ENCODE measurements around the gene GP1BB. TPM values are rescaled to one million over a fixed set of nuclear protein-coding genes. Genes with fewer than 3 reads are reported as not detected.

Gene GP1BB
- total RNA-seq, 3 donors from 2014 or later (not counting 1 experiment from before 2014, with no cell fraction given), result 0.39 to 7.8 (median 4.2) TPM

DNA sequence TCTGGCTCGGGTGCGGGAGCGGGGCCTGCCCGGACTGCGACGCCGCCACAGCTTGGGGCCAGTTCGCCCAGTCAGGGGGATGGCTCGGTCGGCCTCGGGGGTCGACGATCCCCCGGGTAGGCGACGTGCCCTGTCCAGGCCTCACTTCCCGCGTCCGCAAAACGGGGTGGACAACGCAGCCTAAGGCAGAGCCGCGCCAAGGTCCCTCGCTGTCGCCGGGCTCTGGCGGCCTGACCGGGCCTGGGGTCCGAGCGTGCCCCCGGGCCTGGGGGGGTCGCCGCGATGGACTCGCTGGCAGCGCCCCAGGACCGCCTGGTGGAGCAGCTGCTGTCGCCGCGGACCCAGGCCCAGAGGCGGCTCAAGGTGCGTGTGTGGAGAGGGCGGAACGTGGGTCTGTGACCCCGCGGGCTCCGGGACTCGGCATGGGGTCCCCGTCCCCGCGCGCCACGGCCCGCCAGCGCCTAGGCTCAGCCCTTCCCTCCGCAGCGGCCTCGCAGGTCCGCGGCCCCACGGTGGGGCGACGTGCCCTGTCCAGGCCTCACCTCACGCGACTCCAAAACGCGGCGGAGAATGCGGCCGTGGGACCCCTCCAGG, 4.8 kb upstream of the GP1BB start:
- no peak overlapping the region for H3K27ac Mint-ChIP-seq
- Histone ChIP-seq H3K4me3 (ENCODE audit: low read length) (peak overlapping the region; percentile 18), H3K27me3 (ENCODE audit: control insufficient read depth, insufficient read depth, low read length) (peaks cover 32% of the 10 kb centered on the region), H3K36me3 (ENCODE audit: control insufficient read depth, insufficient read depth, low read length) (no peaks in the 10 kb centered on the region), H3K4me1 (ENCODE audit: control insufficient read depth, insufficient read depth, low read length) (peaks cover 24% of the 10 kb centered on the region), H3K27ac (ENCODE audit: low read length) (no peak overlapping the region), H3K9me3 (ENCODE audit: control insufficient read depth, insufficient read depth, low read length) (no peaks in the 10 kb centered on the region)
- H3K9me3 Mint-ChIP-seq, result no peaks in the 10 kb centered on the region
- no peaks in the 10 kb centered on the region for H3K36me3 Mint-ChIP-seq
- ATAC-seq (no peak), DNase-seq (no peak)
- WGBS (ENCODE audit: insufficient coverage), result under 1% methylated on average over 70 of the region's 70 CpGs
- H3K27me3 Mint-ChIP-seq (ENCODE audit: low read depth in 2 of 2), result peaks cover 21 to 38% of the 10 kb centered on the region in 2 donors
- peak overlapping the region; percentile 75 for H3K4me3 Mint-ChIP-seq
- intact Hi-C loops (cut with micrococcal nuclease), result loop anchor here (5.0 kb wide), 1 partner anchor 41 kb away; no protein-coding TSS in a partner anchor
- TF ChIP-seq, protein P1, sequence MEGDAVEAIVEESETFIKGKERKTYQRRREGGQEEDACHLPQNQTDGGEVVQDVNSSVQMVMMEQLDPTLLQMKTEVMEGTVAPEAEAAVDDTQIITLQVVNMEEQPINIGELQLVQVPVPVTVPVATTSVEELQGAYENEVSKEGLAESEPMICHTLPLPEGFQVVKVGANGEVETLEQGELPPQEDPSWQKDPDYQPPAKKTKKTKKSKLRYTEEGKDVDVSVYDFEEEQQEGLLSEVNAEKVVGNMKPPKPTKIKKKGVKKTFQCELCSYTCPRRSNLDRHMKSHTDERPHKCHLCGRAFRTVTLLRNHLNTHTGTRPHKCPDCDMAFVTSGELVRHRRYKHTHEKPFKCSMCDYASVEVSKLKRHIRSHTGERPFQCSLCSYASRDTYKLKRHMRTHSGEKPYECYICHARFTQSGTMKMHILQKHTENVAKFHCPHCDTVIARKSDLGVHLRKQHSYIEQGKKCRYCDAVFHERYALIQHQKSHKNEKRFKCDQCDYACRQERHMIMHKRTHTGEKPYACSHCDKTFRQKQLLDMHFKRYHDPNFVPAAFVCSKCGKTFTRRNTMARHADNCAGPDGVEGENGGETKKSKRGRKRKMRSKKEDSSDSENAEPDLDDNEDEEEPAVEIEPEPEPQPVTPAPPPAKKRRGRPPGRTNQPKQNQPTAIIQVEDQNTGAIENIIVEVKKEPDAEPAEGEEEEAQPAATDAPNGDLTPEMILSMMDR (IDR thresholded peaks at IDR 0.05), result no peak
- H3K4me1 Mint-ChIP-seq, result peaks cover 0 to 17% of the 10 kb centered on the region in 2 donors

- 8% methylated on average over 31 of the region's 31 CpGs for WGBS (ENCODE audit: insufficient coverage)
- ATAC-seq, result no peak
Measured at GRCh38 chr22:19719050-19719482, 4.3 kb upstream of the GP1BB start.

DNA sequence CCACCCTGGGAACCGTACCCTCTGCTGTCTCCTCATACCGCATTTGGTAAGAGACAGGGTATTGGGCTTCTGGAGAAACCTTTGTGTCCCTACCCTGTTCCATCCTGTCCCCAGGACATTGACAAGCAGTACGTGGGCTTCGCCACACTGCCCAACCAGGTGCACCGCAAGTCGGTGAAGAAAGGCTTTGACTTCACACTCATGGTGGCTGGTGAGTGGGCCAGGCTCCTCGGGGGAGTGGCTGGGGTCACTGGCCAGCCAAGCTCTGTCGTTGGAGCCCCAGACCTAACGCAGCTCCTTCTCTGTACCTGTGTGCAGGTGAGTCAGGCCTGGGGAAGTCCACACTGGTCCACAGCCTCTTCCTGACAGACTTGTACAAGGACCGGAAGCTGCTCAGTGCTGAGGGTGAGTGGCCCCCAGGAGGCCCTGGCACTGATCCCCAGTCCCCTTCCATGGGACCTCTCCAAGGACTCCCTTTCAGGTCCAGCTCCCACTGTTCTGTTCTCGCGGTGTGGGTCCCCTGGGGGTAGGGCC, 3.8 kb upstream of the GP1BB start:
- H3K4me1 Mint-ChIP-seq, result peaks cover 0 to 18% of the 10 kb centered on the region in 2 donors
- no peaks in the 10 kb centered on the region for H3K36me3 Mint-ChIP-seq
- no peaks in the 10 kb centered on the region for H3K36me3 ChIP-seq (ENCODE audit: control insufficient read depth, insufficient read depth, low read length)
- H3K27ac ChIP-seq (ENCODE audit: low read length), result no peak overlapping the region
- H3K27ac Mint-ChIP-seq, result no peak overlapping the region
- peaks cover 21 to 34% of the 10 kb centered on the region in 2 donors for H3K27me3 Mint-ChIP-seq (ENCODE audit: low read depth in 2 of 2)
- H3K4me3 Mint-ChIP-seq, result peak overlapping the region; percentile 78
- DNase-seq, result no peak
- no peaks in the 10 kb centered on the region for H3K9me3 Mint-ChIP-seq
- peaks cover 31% of the 10 kb centered on the region for H3K27me3 ChIP-seq (ENCODE audit: control insufficient read depth, insufficient read depth, low read length)
- TF ChIP-seq, protein P1 (IDR thresholded peaks at IDR 0.05), result no peak
- no peaks in the 10 kb centered on the region for H3K9me3 ChIP-seq (ENCODE audit: control insufficient read depth, insufficient read depth, low read length)
- H3K4me3 ChIP-seq (ENCODE audit: low read length), result no peak overlapping the region
- intact Hi-C loops (cut with micrococcal nuclease), result loop anchor here (5.0 kb wide), 1 partner anchor 42 kb away; no protein-coding TSS in a partner anchor
- peaks cover 28% of the 10 kb centered on the region for H3K4me1 ChIP-seq (ENCODE audit: control insufficient read depth, insufficient read depth, low read length)
- WGBS (ENCODE audit: insufficient coverage), result 89% methylated on average over 12 of the region's 12 CpGs
- ATAC-seq, result no peak

More at GRCh38 chr22:19719050-19719482, 4.3 kb upstream of the GP1BB start:
- TF ChIP-seq, protein P1 (IDR thresholded peaks at IDR 0.05), result no peak
- H3K9me3 ChIP-seq (ENCODE audit: control insufficient read depth, insufficient read depth, low read length), result no peaks in the 10 kb centered on the region
- no peak overlapping the region for H3K4me3 ChIP-seq (ENCODE audit: low read length)
- H3K27ac Mint-ChIP-seq, result no peak overlapping the region
- peak overlapping the region; percentile 78 for H3K4me3 Mint-ChIP-seq
- no peak for DNase-seq
- H3K27ac ChIP-seq (ENCODE audit: low read length), result no peak overlapping the region
- peaks cover 25% of the 10 kb centered on the region for H3K4me1 ChIP-seq (ENCODE audit: control insufficient read depth, insufficient read depth, low read length)
- H3K4me1 Mint-ChIP-seq, result peaks cover 0 to 18% of the 10 kb centered on the region in 2 donors
- peaks cover 21 to 34% of the 10 kb centered on the region in 2 donors for H3K27me3 Mint-ChIP-seq (ENCODE audit: low read depth in 2 of 2)
- H3K36me3 ChIP-seq (ENCODE audit: control insufficient read depth, insufficient read depth, low read length), result no peaks in the 10 kb centered on the region
- H3K36me3 Mint-ChIP-seq, result no peaks in the 10 kb centered on the region
- intact Hi-C loops (cut with micrococcal nuclease), result loop anchor here (5.0 kb wide), 1 partner anchor 42 kb away; no protein-coding TSS in a partner anchor
- no peaks in the 10 kb centered on the region for H3K9me3 Mint-ChIP-seq
- H3K27me3 ChIP-seq (ENCODE audit: control insufficient read depth, insufficient read depth, low read length), result peaks cover 29% of the 10 kb centered on the region
